ENCODE data around the gene GID4. TPM values are rescaled to one million over a fixed set of nuclear protein-coding genes. Genes with fewer than 3 reads are reported as not detected.
A peak's percentile ranks its signal among the peaks of the same experiment; 100 is the strongest.

GID4 gene
- total RNA-seq, 4 donors from 2014 or later: 3.0 to 14.0 (median 10.9) TPM

- H3K27ac ChIP-seq: no peak overlapping the region
- no peaks in the 10 kb centered on the region for H3K27me3 ChIP-seq
- H3K36me3 ChIP-seq: peaks cover 0 to 11% (median 0%) of the 10 kb centered on the region in 3 donors
- no peaks in the 10 kb centered on the region for H3K9me3 ChIP-seq
- H3K4me1 ChIP-seq: peaks cover 0 to 24% (median 6%) of the 10 kb centered on the region in 4 donors
- no peak for DNase-seq
- no peak overlapping the region for H3K4me3 ChIP-seq
- TF ChIP-seq POLR2A (IDR thresholded peaks at IDR 0.05): no peak
- TF ChIP-seq, protein P1, sequence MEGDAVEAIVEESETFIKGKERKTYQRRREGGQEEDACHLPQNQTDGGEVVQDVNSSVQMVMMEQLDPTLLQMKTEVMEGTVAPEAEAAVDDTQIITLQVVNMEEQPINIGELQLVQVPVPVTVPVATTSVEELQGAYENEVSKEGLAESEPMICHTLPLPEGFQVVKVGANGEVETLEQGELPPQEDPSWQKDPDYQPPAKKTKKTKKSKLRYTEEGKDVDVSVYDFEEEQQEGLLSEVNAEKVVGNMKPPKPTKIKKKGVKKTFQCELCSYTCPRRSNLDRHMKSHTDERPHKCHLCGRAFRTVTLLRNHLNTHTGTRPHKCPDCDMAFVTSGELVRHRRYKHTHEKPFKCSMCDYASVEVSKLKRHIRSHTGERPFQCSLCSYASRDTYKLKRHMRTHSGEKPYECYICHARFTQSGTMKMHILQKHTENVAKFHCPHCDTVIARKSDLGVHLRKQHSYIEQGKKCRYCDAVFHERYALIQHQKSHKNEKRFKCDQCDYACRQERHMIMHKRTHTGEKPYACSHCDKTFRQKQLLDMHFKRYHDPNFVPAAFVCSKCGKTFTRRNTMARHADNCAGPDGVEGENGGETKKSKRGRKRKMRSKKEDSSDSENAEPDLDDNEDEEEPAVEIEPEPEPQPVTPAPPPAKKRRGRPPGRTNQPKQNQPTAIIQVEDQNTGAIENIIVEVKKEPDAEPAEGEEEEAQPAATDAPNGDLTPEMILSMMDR (IDR thresholded peaks at IDR 0.05): no peak
These were observed 3.8 kb downstream of the GID4 start for GRCh38 chr17:18042983-18043382.

DNA sequence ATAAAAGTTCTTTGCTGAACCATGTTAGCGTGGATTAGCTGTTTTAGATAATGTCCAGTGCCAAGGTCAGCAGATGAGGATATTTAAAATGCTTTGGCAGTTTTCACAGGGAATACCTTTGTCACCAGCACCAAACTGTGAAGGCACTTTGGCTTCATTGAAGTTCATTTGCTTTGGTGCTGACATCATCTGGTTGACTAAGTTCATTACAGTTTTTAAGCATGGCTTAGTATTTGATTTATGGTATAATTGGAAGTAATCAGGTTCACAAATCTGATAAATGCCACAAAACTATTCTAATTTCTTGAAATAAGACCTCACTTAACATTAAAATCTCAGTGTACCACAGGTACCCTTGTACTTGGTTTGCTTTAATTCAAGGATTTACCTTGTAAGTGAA is 4.3 kb downstream of the GID4 start:
- Histone ChIP-seq H3K36me3 (peaks cover 0 to 11% (median 0%) of the 10 kb centered on the region in 3 donors), H3K27me3 (no peaks in the 10 kb centered on the region), H3K9me3 (no peaks in the 10 kb centered on the region), H3K4me3 (no peak overlapping the region), H3K4me1 (peaks cover 0 to 19% (median 5%) of the 10 kb centered on the region in 4 donors), H3K27ac (no peak overlapping the region)
- TF ChIP-seq, protein P1 (IDR thresholded peaks at IDR 0.05): peak in 4 of 6 experiments; percentile 13 to 31 (median 26)
- TF ChIP-seq POLR2A (IDR thresholded peaks at IDR 0.05): no peak
- DNase-seq: no peak

DNA sequence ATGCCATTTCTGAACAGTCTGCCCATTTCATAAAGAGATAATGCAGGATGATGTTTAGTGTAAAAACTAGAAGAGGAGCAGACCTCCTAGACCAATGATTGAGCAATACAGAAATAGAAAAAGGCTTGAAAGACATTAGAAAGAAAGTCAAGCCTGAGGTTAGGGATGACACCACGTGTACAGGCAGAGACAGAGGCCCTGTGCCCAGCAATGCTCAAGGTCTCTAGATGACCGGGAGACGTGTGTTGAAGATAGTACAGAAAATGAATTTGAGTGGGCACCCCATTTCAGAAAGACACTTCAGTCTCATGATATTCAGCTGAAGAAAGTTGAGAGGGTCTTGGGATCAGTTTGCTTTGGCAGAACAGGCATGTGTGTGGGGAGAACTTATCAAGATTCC is 5.4 kb downstream of the GID4 start:
- TF ChIP-seq, protein P1 (IDR thresholded peaks at IDR 0.05): no peak
- TF ChIP-seq POLR2A (IDR thresholded peaks at IDR 0.05): no peak
- Histone ChIP-seq H3K36me3 (peaks cover 0 to 11% (median 0%) of the 10 kb centered on the region in 3 donors), H3K27me3 (no peaks in the 10 kb centered on the region), H3K27ac (no peak overlapping the region), H3K4me1 (peaks cover 0 to 19% (median 5%) of the 10 kb centered on the region in 4 donors), H3K9me3 (no peaks in the 10 kb centered on the region), H3K4me3 (no peak overlapping the region)
- no peak for DNase-seq

DNA sequence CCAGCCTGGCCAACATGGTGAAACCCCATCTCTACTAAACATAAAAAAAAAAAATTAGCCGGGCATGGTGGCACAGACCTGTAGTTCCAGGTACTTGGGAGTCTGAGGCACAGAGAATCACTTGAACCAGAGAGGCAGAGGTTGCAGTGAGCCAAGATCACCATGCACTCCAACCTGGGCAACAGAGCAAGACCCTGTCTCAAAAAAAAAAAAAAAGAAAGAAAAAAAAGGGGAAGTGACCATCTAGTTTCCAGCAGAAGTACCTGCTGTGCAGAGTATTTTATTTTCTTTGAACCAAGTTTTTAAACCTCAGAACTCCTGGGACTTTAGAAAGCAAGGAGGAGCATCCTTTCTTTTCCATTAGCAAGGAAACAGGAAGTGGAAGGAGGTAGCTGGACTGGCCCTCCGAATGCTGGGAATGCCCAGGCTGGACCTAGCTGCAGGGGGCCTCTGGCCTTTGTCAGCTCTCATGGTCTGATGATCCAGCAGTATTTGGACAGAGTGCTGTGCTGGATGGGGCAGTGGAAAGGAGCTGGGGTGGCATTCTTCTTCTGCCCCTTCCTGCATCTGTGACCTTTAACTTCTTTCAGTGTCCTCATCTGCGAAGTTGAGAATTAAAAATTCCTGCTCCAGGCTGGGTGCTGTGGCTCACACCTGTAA is 6.6 kb downstream of the GID4 start:
- DNase-seq: no peak
- TF ChIP-seq, protein P1 (IDR thresholded peaks at IDR 0.05): no peak
- TF ChIP-seq POLR2A (IDR thresholded peaks at IDR 0.05): no peak

GRCh38 chr17:18055597-18055996 is 16.4 kb downstream of the GID4 start:
- Histone ChIP-seq H3K36me3 (peaks cover 0 to 49% (median 0%) of the 10 kb centered on the region in 3 donors), H3K9me3 (no peaks in the 10 kb centered on the region), H3K4me1 (no peaks in the 10 kb centered on the region), H3K27me3 (no peaks in the 10 kb centered on the region), H3K27ac (no peak overlapping the region), H3K4me3 (no peak overlapping the region)
- no peak for DNase-seq
- no peak for TF ChIP-seq POLR2A (IDR thresholded peaks at IDR 0.05)
- TF ChIP-seq, protein P1 (IDR thresholded peaks at IDR 0.05): no peak

More for the DNA sequence above, 6.6 kb downstream of the GID4 start:
- Histone ChIP-seq H3K27me3 (no peaks in the 10 kb centered on the region), H3K4me3 (no peak overlapping the region), H3K4me1 (peaks cover 0 to 11% (median 0%) of the 10 kb centered on the region in 4 donors), H3K36me3 (peaks cover 0 to 11% (median 0%) of the 10 kb centered on the region in 3 donors), H3K27ac (no peak overlapping the region), H3K9me3 (no peaks in the 10 kb centered on the region)

Data from Peyer's patch (tissue), 4 donors.